PC-9 (cell line): Measurements from ENCODE around the gene CLDN24. TPM values are rescaled to one million over a fixed set of nuclear protein-coding genes. Genes with fewer than 3 reads are reported as not detected.
A peak's percentile ranks its signal among the peaks of the same experiment; 100 is the strongest.

Source experiments
- BruUV-seq: library from RNA; stranded (reverse); fragments of 400-500 nt; replicated peaks from 2 replicates; lab custom pipeline; 2021; lab: Mats Ljungman, UMichigan
- CTCF ChIA-PET: fragments of 300-600 bp; sonication (Branson Sonifier 250); formaldehyde crosslinking; loops from one replicate; lab custom pipeline; 2022; ENCODE audit warnings: antibody characterized with exemption; lab: Charles Lee
- POLR2A ChIA-PET: fragments of 300-600 bp; sonication (Branson Sonifier 250); formaldehyde crosslinking; loops from one replicate; lab custom pipeline; 2022; ENCODE audit warnings: antibody characterized with exemption; ENCODE audit not compliant: unreplicated experiment; lab: Charles Lee
- DNase-seq, 2 experiments: peaks; one replicate each; pipeline versions ENCODE4 v3.0.0 to v3.0.0-alpha.2; 2015 to 2022; ENCODE audit warnings: mixed read lengths in 1 of 2
- H2AFZ ChIP-seq: fragments of 200-600 bp; sonication (generic); 2 replicates; pipeline ENCODE4 v1.8.1; 2017; ENCODE audit warnings: antibody characterized with exemption
- H3F3A ChIP-seq: fragments of 200-600 bp; sonication (generic); 2 replicates; pipeline ENCODE4 v1.8.1; 2017; ENCODE audit warnings: antibody characterized with exemption, mild to moderate bottlenecking, low read depth; ENCODE audit not compliant: insufficient read depth
- H3K27ac ChIP-seq: fragments of 200-600 bp; sonication (generic); 2 replicates; pipeline ENCODE4 v1.6.1; 2016; ENCODE audit warnings: mixed run types
- H3K27me3 ChIP-seq: fragments of 200-600 bp; sonication (generic); 2 replicates; pipeline ENCODE4 v1.6.1; 2016; ENCODE audit warnings: low read depth, mixed run types; ENCODE audit not compliant: insufficient read depth
- H3K36me3 ChIP-seq: fragments of 200-600 bp; sonication (generic); 2 replicates; pipeline ENCODE4 v1.6.1; 2016; ENCODE audit warnings: low read depth, mixed run types
- H3K4me1 ChIP-seq: fragments of 200-600 bp; sonication (generic); replicated peaks from 2 replicates; pipeline ENCODE4 v1.6.1; 2016; ENCODE audit warnings: mixed run types; ENCODE audit not compliant: insufficient read depth
- H3K4me2 ChIP-seq: fragments of 200-600 bp; sonication (generic); 2 replicates; pipeline ENCODE4 v1.6.1; 2017; ENCODE audit warnings: mixed run types
- H3K4me3 ChIP-seq: fragments of 200-600 bp; sonication (generic); 2 replicates; pipeline ENCODE4 v1.6.1; 2016; ENCODE audit warnings: mixed run types
- H3K79me2 ChIP-seq: fragments of 200-600 bp; sonication (generic); 2 replicates; pipeline ENCODE4 v1.6.1; 2017; ENCODE audit warnings: low read depth, mixed run types
- H3K9me2 ChIP-seq: fragments of 200-600 bp; sonication (generic); 2 replicates; pipeline ENCODE4 v1.8.1; 2017; ENCODE audit warnings: mild to moderate bottlenecking; ENCODE audit not compliant: insufficient read depth
- H3K9me3 ChIP-seq: fragments of 200-600 bp; sonication (generic); 2 replicates; pipeline ENCODE4 v1.8.1; 2016; ENCODE audit warnings: low read depth; ENCODE audit not compliant: insufficient read depth
- H4K20me1 ChIP-seq: fragments of 200-600 bp; sonication (generic); 2 replicates; pipeline ENCODE4 v1.8.1; 2017; ENCODE audit not compliant: insufficient read depth
- CTCF ChIP-seq: fragments of 200-600 bp; sonication (generic); conservative IDR thresholded peaks from 2 replicates; pipeline ENCODE4 v1.6.1; 2017; ENCODE audit warnings: mixed run types, antibody characterized with exemption, mild to moderate bottlenecking, moderate library complexity
- EZH2 ChIP-seq: fragments of 200-600 bp; sonication (generic); IDR thresholded peaks from 2 replicates; pipeline ENCODE4 v1.8.0; 2017; ENCODE audit warnings: antibody characterized with exemption, low read depth
- intact Hi-C: fragments of 100-400 bp; cut with micrococcal nuclease; formaldehyde crosslinking; loops from one replicate; pipeline ENCODE4 v1.10.0; 2022; ENCODE audit not compliant: unreplicated experiment
- total RNA-seq: library from RNA; stranded (reverse); gene quantifications from 2 replicates; pipeline ENCODE4 v1.2.3, GENCODE V29; 2021

CLDN24 gene
- total RNA-seq, 1 experiment from 2014 or later, result not detected

- Histone ChIP-seq H3K4me3 (no peak overlapping the region), H4K20me1 (no peaks in the 10 kb centered on the region), H3K36me3 (no peaks in the 10 kb centered on the region), H3K4me1 (no peaks in the 10 kb centered on the region), H3F3A (no peaks in the 10 kb centered on the region), H3K9me2 (no peaks in the 10 kb centered on the region), H3K27ac (no peak overlapping the region), H2AFZ (no peak overlapping the region), H3K9me3 (no peaks in the 10 kb centered on the region), H3K79me2 (no peaks in the 10 kb centered on the region), H3K4me2 (no peak overlapping the region), H3K27me3 (no peaks in the 10 kb centered on the region)
- POLR2A ChIA-PET, result no interaction called here
- no TSS peak for BruUV-seq
- intact Hi-C loops, result no loop called here
- TF ChIP-seq CTCF (no peak), EZH2 (no peak)
- CTCF ChIA-PET, result no interaction called here
- DNase-seq, result peak in 1 of 2 experiments; percentile 10
Observed at GRCh38 chr4:183289688-183290087, 32.5 kb downstream of the CLDN24 start.

GRCh38 chr4:183288955-183289354 is 33.3 kb downstream of the CLDN24 start:
- no peak overlapping the region for H3K4me3 ChIP-seq
- no peaks in the 10 kb centered on the region for H4K20me1 ChIP-seq
- no peaks in the 10 kb centered on the region for H3K79me2 ChIP-seq
- H3K9me2 ChIP-seq, result no peaks in the 10 kb centered on the region
- H3K27ac ChIP-seq, result no peak overlapping the region
- no peaks in the 10 kb centered on the region for H3K36me3 ChIP-seq
- H3K27me3 ChIP-seq, result no peaks in the 10 kb centered on the region
- no peak for TF ChIP-seq CTCF
- no peak overlapping the region for H3K4me2 ChIP-seq
- ChIA-PET CTCF (no interaction called here), POLR2A (no interaction called here)
- no peaks in the 10 kb centered on the region for H3F3A ChIP-seq
- H2AFZ ChIP-seq, result no peak overlapping the region
- no peaks in the 10 kb centered on the region for H3K4me1 ChIP-seq
- no peaks in the 10 kb centered on the region for H3K9me3 ChIP-seq
- BruUV-seq, result no TSS peak
- no peak for DNase-seq
- intact Hi-C loops, result no loop called here

- no peak overlapping the region for H3K4me2 ChIP-seq
Observed at GRCh38 chr4:183287677-183288076, 34.5 kb downstream of the CLDN24 start.

More at GRCh38 chr4:183287677-183288076, 34.5 kb downstream of the CLDN24 start:
- H3K4me1 ChIP-seq, result no peaks in the 10 kb centered on the region
- CTCF ChIA-PET, result no interaction called here
- H3K27ac ChIP-seq, result no peak overlapping the region
- no peak overlapping the region for H2AFZ ChIP-seq
- H3K4me3 ChIP-seq, result no peak overlapping the region
- intact Hi-C loops, result no loop called here
- no peaks in the 10 kb centered on the region for H4K20me1 ChIP-seq
- H3F3A ChIP-seq, result no peaks in the 10 kb centered on the region
- TF ChIP-seq CTCF (no peak), EZH2 (no peak)
- no peak for DNase-seq
- no peaks in the 10 kb centered on the region for H3K9me2 ChIP-seq
- H3K36me3 ChIP-seq, result no peaks in the 10 kb centered on the region
- no peaks in the 10 kb centered on the region for H3K9me3 ChIP-seq
- no peaks in the 10 kb centered on the region for H3K79me2 ChIP-seq
- H3K27me3 ChIP-seq, result no peaks in the 10 kb centered on the region
- no TSS peak for BruUV-seq
- POLR2A ChIA-PET, result no interaction called here
